ENCODE data around the gene KRT2.

Gene KRT2

DNA sequence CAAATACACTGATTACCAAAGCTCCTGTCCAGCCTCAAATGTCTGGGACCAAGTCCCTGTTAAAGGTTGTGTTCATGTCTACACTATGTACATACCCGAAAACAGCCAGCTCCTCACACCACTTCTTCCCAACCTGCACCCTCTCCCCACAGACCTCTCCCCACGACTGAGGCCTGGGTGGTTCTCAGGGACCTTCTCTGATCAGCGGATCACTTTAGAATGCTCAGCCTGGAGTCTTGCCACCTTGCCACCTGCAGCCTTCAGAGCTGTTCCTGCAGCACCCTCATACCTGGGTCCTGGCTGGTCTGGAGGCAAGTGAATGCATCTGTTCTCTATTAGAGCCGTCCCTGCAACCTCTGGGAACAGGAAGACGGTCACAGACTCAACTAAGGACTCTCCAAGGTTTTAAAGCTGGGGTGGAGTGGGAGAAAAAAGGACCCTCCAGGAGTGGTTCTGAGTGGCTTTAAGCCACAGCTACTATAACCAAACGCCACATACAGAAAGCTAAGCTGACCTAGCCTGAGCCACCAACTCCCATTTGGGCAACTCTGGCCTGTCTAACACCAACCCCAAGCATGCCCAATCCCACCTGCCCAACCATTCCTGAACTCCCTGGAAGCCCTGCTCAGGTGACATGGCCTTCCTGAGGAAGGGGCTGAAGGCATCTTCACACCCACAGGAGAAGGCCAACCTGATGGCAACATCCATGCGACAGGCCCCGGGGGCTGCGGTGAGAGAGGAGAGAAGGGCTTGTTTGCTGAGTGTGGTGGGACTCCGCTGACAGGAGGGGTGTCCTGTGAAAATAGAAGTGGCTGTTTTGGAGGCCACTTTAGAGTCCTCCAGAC lies 8.6 kb downstream of the KRT2 start:
- no peak for DNase-seq (ENCODE audit: low spot score)

- no peak for DNase-seq (ENCODE audit: low spot score)
Observed at GRCh38 chr12:52641468-52641867, 10.5 kb downstream of the KRT2 start.

DNA sequence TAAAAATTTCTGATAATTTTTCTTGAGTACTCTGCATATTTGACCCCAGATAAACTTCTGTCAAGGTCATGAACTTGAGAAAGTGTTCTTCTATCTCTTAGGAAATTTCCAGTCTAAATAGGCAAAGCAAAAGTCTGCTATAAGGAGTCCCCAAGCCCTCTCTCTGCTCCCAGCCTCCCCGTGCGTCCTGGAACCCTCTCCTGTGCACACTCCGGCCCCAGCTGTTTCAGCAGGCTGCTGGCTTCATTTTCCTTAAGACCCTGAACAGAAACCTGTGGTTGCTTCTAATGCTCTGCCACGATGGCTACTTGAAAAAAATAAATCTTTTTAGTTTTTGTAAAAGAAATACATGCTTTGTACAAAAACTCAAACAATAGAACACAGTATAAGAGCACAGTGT lies 14.7 kb downstream of the KRT2 start:
- no peak for DNase-seq (ENCODE audit: low spot score)

DNA sequence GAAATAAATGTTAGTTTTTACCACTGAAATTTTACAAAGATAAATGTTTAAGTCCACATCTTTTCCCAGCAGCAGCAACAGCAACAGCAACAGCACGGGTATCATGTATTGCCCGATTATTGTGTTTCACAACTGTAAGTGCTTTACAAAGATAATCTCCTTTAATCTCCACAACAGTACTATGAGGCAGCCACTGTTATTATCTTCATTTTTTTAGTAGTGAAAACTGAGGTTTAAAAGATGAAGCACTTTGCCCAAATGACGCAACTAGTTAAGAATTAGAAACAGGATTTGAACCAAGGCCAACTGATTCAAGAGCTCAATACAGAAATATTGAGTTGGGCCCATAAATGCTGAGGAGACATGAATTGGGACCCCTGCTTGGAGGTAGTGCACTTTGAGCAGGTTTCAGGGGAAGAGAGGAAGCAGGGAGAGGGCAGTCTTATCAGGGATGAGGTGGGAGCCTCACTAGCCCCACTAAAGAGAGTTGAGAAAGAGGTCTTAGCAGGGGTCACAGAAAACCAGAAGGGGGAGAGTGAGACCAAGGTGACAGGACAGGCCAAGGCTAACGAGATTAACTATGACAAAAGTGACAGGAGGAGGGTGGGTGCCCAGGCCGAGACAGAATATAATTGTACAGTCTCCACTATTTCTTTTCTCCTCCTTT lies 15.3 kb downstream of the KRT2 start:
- no peak for DNase-seq (ENCODE audit: low spot score)

GRCh38 chr12:52636189-52636588 lies 15.8 kb downstream of the KRT2 start:
- no peak for DNase-seq (ENCODE audit: low spot score)

- DNase-seq (ENCODE audit: low spot score) = no peak
Observed at GRCh38 chr12:52634266-52635056, 17.6 kb downstream of the KRT2 start.

GRCh38 chr12:52633383-52633782 lies 18.6 kb downstream of the KRT2 start:
- no peak for DNase-seq (ENCODE audit: low spot score)

GRCh38 chr12:52632656-52633055 lies 19.4 kb downstream of the KRT2 start:
- DNase-seq (ENCODE audit: low spot score) = no peak

GRCh38 chr12:52631676-52632459 lies 20.1 kb downstream of the KRT2 start:
- no peak for DNase-seq (ENCODE audit: low spot score)

DNA sequence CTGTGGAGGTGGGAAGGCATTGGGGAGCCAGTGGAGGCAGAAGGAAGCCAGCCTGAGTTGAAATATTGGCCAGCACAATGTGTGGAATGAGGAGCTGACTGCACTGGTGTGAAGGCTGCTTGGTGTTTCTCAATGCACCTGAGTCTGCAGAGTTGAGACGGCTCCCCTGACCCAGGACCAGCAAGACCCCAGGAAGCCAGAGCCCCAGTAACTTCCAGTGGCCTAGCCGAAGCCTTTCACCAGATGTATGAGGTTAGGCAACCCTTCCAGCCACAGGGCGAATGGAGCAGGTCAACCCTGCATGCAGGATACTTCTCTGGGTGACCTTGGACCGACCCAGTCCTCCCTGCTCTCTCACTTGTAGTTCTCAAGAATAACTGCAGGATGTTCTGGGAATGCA lies 20.7 kb downstream of the KRT2 start:
- DNase-seq (ENCODE audit: low spot score) = no peak

DNA sequence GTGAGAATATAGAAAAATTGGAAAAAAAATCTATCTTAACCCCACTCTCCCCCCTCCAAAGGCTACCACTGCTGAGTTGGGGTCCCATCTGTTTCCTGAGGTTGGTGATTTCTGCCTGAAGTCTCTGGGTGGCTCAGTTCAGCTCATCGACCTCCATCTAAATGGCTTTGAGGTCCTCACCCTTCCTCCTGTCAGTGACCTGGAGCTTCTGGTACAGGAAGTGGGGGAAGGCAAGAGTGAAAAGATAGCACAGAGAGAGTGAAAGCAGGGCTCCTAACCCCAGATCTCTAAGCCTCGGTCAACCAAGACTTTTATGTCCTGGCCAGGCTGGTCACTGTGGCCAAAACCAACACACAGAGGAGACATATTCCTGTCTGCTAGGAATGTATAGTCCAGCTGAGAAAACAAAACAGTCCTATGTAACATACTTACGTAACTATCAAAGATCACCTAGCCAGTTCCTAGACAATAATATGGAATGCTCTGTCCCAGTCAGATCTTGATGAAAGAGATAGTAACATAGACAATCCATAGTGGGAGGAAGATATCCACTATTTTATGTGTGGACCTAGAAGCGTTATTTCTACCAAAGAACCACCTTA lies 21.3 kb downstream of the KRT2 start:
- no peak for DNase-seq (ENCODE audit: low spot score)

- DNase-seq (ENCODE audit: low spot score) = no peak
Observed at GRCh38 chr12:52630008-52630500, 22.0 kb downstream of the KRT2 start.

DNA sequence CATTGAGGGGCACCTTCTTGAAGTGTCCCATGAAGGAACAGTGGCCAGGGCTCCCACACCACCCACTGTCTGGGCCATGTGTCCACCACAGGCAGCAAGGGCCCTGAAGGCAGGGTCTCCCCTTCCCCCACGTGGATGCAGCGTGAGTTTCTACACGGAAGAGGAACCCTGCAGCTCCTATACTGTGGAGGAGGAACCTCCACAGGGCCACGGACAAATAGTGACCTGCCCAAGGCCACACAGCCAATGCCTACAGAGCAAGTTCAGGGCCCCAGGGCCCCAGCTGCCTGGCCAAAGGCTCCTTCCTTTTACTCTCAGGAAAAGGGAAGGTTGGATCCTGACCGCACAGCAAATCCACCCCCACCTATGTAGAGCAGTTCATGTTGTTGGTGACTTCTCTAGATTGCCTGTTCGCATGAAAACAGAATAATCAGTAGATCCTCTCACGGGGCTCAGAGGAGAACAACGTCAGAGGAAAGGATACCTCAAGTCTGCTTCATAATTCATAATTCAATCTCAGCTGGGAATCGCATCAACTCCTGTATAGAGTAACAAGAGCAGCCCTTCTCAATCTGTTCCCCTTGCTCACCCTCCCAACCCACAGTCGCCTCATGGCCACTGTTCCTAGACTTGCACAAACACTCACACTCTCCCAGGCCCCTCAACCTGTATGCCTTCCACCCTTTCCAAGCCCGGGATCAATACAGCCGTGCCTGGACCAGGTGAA lies 22.6 kb downstream of the KRT2 start:
- DNase-seq (ENCODE audit: low spot score) = no peak

DNA sequence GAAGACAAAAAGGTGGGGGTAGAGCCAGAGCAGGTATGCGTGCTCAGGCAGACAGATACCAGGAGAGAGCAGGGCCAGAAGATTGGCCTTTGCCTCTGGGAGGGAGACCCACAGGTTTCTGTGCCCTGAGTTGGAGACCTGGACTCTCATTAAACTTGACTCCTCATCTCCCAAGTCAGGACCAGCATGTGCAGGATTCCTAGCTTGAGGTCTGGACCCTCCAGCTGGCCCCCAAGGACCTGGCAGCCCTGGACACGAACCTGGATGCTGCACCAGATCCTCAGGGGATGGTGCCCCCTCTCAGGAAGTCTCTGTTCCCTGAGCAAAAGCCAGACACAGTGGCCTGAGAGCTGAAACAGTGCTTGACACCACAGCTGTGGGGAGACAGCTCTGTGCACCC lies 23.2 kb downstream of the KRT2 start:
- no peak for DNase-seq (ENCODE audit: low spot score)

GRCh38 chr12:52628111-52628507 lies 23.9 kb downstream of the KRT2 start:
- no peak for DNase-seq (ENCODE audit: low spot score)

- DNase-seq (ENCODE audit: low spot score) = no peak
Observed at GRCh38 chr12:52627395-52628110, 24.5 kb downstream of the KRT2 start.

DNA sequence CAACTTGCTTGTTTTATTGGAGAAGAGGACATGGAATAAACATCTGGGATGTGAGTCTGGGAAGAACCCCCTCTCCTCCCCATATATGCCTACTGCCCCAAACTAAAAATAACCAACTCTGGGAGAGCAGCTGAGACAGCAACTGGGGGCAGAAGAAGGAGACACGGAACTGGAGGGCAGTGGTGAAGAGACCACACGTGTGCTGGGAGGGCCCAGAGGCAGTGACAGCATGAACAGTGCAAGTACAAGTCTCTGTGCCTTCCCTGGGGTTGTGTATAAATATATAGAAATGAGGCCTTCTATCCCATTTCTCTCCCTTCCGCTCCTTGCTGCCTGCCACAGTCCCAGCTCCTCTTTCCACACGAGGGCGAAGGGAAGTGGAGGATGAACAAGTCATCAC lies 29.7 kb downstream of the KRT2 start:
- no peak for DNase-seq (ENCODE audit: low spot score)

GRCh38 chr12:52618866-52619265 lies 33.1 kb downstream of the KRT2 start:
- no peak for DNase-seq (ENCODE audit: low spot score)

DNA sequence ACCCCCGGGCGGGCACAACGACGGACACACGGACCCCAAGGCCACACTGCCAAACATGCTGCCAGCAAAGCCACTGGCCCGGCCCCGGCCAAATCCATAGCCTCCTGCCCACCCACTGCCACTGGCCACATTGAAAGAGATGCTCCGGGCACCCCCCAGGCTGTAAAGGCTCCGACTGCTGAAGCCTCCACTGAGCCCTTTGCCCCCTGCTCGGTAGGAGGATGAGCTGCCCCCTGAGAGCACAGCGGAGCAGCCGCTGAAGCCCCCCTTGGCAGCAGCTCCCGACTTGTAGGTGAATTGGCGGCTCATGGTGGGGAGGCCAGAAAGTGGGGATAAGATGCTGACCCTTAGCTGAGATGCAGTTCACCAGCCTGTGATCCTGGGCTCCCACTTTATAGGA lies 33.8 kb downstream of the KRT2 start, which contains the start of gene KRT73:
TSS of gene KRT73 (minus strand) at position 344 of the 400 bp plus-strand sequence. CDS start at position 309, 35 bp downstream.
- DNase-seq (ENCODE audit: low spot score) = no peak

GRCh38 chr12:52617403-52617785 lies 34.6 kb downstream of the KRT2 start:
- DNase-seq (ENCODE audit: low spot score) = no peak

Data from SK-N-DZ (cell line).